H1 (cell line): ENCODE measurements around the gene PAQR5.

Source experiments
- CHD7 ChIP-seq: fragments of 300-600 bp; sonication (generic); IDR thresholded peaks from 2 replicates; pipeline ENCODE4 v1.7.1; 2012; ENCODE audit warnings: low read length, moderate library complexity, mild to moderate bottlenecking, inconsistent platforms; ENCODE audit not compliant: insufficient replicate concordance
- E2F6 ChIP-seq: IDR thresholded peaks from 2 replicates; pipeline ENCODE4 v1.6.1; 2012; ENCODE audit warnings: inconsistent platforms
- MAFK ChIP-seq: IDR thresholded peaks from 2 replicates; pipeline ENCODE4 v1.6.1; 2012; ENCODE audit warnings: low read depth, mild to moderate bottlenecking, improper control_type of control experiment, low read length
- POLR2A ChIP-seq, 2 experiments: IDR thresholded peaks; 1 replicate in 1 of 2; 2 replicates in 1 of 2; pipeline ENCODE4 v1.6.1; 2011; ENCODE audit warnings: low read depth in 2 of 2, low read length in 2 of 2, mild to moderate bottlenecking in 2 of 2; ENCODE audit errors: control extremely low read depth in 1 of 2
- SIRT6 ChIP-seq: IDR thresholded peaks from one replicate; pipeline ENCODE4 v1.7.1; 2012; ENCODE audit warnings: low read length, inconsistent platforms
- SIX5 ChIP-seq: IDR thresholded peaks from 2 replicates; pipeline ENCODE4 v1.6.1; 2011; ENCODE audit warnings: mild to moderate bottlenecking, low read depth, low read length
- TAF1 ChIP-seq: IDR thresholded peaks from 2 replicates; pipeline ENCODE4 v1.6.1; 2011; ENCODE audit warnings: mild to moderate bottlenecking, low read depth, low read length
- YY1 ChIP-seq: IDR thresholded peaks from 2 replicates; pipeline ENCODE4 v1.6.1; 2011; ENCODE audit warnings: low read depth, mild to moderate bottlenecking, low read length
- TF ChIP-seq, protein P1 (sequence below), 3 experiments: IDR thresholded peaks; 1 replicate in 2 of 3; 2 replicates in 1 of 3; pipeline versions ENCODE4 v1.5.1 to v1.6.1; 2011; ENCODE audit warnings: low read length in 3 of 3, mild to moderate bottlenecking in 3 of 3, inconsistent platforms in 2 of 3, low read depth in 1 of 3, moderate library complexity in 1 of 3; ENCODE audit not compliant: insufficient read depth in 1 of 3; ENCODE audit errors: control extremely low read depth in 1 of 3

- TF ChIP-seq, protein P1, sequence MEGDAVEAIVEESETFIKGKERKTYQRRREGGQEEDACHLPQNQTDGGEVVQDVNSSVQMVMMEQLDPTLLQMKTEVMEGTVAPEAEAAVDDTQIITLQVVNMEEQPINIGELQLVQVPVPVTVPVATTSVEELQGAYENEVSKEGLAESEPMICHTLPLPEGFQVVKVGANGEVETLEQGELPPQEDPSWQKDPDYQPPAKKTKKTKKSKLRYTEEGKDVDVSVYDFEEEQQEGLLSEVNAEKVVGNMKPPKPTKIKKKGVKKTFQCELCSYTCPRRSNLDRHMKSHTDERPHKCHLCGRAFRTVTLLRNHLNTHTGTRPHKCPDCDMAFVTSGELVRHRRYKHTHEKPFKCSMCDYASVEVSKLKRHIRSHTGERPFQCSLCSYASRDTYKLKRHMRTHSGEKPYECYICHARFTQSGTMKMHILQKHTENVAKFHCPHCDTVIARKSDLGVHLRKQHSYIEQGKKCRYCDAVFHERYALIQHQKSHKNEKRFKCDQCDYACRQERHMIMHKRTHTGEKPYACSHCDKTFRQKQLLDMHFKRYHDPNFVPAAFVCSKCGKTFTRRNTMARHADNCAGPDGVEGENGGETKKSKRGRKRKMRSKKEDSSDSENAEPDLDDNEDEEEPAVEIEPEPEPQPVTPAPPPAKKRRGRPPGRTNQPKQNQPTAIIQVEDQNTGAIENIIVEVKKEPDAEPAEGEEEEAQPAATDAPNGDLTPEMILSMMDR (IDR thresholded peaks at IDR 0.05; ENCODE audit: control extremely low read depth in 1 of 3, insufficient read depth in 1 of 3, low read depth in 1 of 3, low read length in 3 of 3) = no peak
- TF ChIP-seq SIX5 = no peak
- TF ChIP-seq CHD7 = no peak
- no peak for TF ChIP-seq YY1
- TF ChIP-seq POLR2A (IDR thresholded peaks at IDR 0.05; ENCODE audit: control extremely low read depth in 1 of 2, low read depth in 2 of 2, low read length in 2 of 2) = no peak
- TF ChIP-seq TAF1 = no peak
- no peak for TF ChIP-seq SIRT6
- no peak for TF ChIP-seq MAFK
- no peak for TF ChIP-seq E2F6
These were observed 135.1 kb downstream of the PAQR5 start for GRCh38 chr15:69433831-69434230.
